Left renal cortex interstitium (tissue), 4 donors: Measurements from ENCODE around the gene CASP1. TPM values are rescaled to one million over a fixed set of nuclear protein-coding genes. Genes with fewer than 3 reads are reported as not detected.
"Not testable (repeated sequence)": the region's sequence is repeated elsewhere in the genome, so short reads cannot be mapped to it uniquely, and the experiment has no call there.

Source experiments
- DNase-seq, 4 donors: peaks; one replicate each; pipeline ENCODE4 v3.0.0-alpha.2; 2013; ENCODE audit warnings: low read depth in 4 of 4, low spot score in 2 of 4, missing footprints in 1 of 4
- polyA plus RNA-seq, 4 donors: library from polyadenylated mRNA; unstranded; fragments of 120-200 nt; gene quantifications; one replicate each; pipeline ENCODE4 v1.2.1, GENCODE V29; 2013; ENCODE audit not compliant: insufficient read length in 4 of 4

The CASP1 gene
- 1 to 10 TPM; 3.4 to 6.9 (median 4.2) TPM for polyA plus RNA-seq

GRCh38 chr11:105034813-105035620, at the start of gene CASP1:
CASP1 (minus strand) TSS chr11:105035144; CDS start chr11:105035113, 31 bp downstream.
- no peak for DNase-seq

- DNase-seq = no peak
These were observed 46.6 kb upstream of the CASP1 start for GRCh38 chr11:105081412-105082150.

GRCh38 chr11:105080171-105080906, 45.4 kb upstream of the CASP1 start:
- DNase-seq = not testable (repeated sequence)

- no peak for DNase-seq
These were observed 43.3 kb upstream of the CASP1 start for GRCh38 chr11:105078283-105078682.

- not testable (repeated sequence) for DNase-seq
These were observed 42.3 kb upstream of the CASP1 start for GRCh38 chr11:105077141-105077790.

GRCh38 chr11:105074166-105074530, 39.2 kb upstream of the CASP1 start:
- DNase-seq = no peak

- DNase-seq = no peak
These were observed 38.7 kb upstream of the CASP1 start for GRCh38 chr11:105073456-105074165.

- not testable (repeated sequence) for DNase-seq
These were observed 37.1 kb upstream of the CASP1 start for GRCh38 chr11:105072080-105072479.

GRCh38 chr11:105071089-105071732, 36.3 kb upstream of the CASP1 start:
- DNase-seq = no peak

- DNase-seq = no peak
These were observed 35.4 kb upstream of the CASP1 start for GRCh38 chr11:105070306-105070705.

- DNase-seq = not testable (repeated sequence)
These were observed 34.8 kb upstream of the CASP1 start for GRCh38 chr11:105069749-105070148.

- not testable (repeated sequence) for DNase-seq
These were observed 28.4 kb upstream of the CASP1 start for GRCh38 chr11:105063245-105063941.

GRCh38 chr11:105057432-105057831, 22.5 kb upstream of the CASP1 start:
- DNase-seq = no peak

GRCh38 chr11:105056446-105056845, 21.5 kb upstream of the CASP1 start:
- no peak for DNase-seq

- no peak for DNase-seq
These were observed 20.0 kb upstream of the CASP1 start for GRCh38 chr11:105054723-105055493.

GRCh38 chr11:105052487-105052886, 17.5 kb upstream of the CASP1 start:
- no peak for DNase-seq

GRCh38 chr11:105051559-105051958, 16.6 kb upstream of the CASP1 start:
- no peak for DNase-seq

GRCh38 chr11:105049481-105049880, 14.5 kb upstream of the CASP1 start:
- no peak for DNase-seq
